22Rv1 (cell line): ENCODE data around the gene BTBD8.
"Not testable (repeated sequence)": the region's sequence is repeated elsewhere in the genome, so short reads cannot be mapped to it uniquely, and the experiment has no call there.

ENCODE experiments used
- H3K27ac ChIP-seq: fragments of 450-650 bp; 2 replicates; pipeline ENCODE4 v1.5.1; 2017
- ZFX ChIP-seq: fragments of 450-650 bp; IDR thresholded peaks from 2 replicates; pipeline ENCODE4 v1.6.1; 2017; ENCODE audit warnings: antibody characterized with exemption, borderline replicate concordance
- TF ChIP-seq, protein P1 (sequence below): fragments of 450-650 bp; IDR thresholded peaks from 2 replicates; pipeline ENCODE4 v1.5.1; 2017; ENCODE audit warnings: mild to moderate bottlenecking

Gene BTBD8

DNA sequence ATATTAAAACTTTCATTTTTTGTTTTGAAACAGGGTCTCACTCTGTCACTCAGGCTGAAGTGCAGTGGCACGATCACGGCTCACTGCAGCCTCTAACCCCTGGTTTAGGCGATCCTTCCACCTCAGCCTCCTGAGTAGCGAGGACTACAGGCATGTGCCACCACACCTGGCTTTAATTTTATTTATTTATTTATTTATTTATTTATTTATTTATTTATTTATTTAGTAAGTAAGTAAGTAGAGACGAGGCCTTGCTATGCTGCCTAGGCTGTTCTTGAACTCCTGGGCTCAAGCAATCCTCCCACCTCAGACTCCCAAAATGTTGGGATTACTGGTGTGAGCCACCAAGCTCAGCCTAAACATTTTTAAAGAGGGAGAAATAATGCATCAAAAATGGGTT, 3.8 kb upstream of the BTBD8 start:
- TF ChIP-seq, protein P1, sequence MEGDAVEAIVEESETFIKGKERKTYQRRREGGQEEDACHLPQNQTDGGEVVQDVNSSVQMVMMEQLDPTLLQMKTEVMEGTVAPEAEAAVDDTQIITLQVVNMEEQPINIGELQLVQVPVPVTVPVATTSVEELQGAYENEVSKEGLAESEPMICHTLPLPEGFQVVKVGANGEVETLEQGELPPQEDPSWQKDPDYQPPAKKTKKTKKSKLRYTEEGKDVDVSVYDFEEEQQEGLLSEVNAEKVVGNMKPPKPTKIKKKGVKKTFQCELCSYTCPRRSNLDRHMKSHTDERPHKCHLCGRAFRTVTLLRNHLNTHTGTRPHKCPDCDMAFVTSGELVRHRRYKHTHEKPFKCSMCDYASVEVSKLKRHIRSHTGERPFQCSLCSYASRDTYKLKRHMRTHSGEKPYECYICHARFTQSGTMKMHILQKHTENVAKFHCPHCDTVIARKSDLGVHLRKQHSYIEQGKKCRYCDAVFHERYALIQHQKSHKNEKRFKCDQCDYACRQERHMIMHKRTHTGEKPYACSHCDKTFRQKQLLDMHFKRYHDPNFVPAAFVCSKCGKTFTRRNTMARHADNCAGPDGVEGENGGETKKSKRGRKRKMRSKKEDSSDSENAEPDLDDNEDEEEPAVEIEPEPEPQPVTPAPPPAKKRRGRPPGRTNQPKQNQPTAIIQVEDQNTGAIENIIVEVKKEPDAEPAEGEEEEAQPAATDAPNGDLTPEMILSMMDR: no peak
- TF ChIP-seq ZFX: no peak
- no peak overlapping the region for H3K27ac ChIP-seq

DNA sequence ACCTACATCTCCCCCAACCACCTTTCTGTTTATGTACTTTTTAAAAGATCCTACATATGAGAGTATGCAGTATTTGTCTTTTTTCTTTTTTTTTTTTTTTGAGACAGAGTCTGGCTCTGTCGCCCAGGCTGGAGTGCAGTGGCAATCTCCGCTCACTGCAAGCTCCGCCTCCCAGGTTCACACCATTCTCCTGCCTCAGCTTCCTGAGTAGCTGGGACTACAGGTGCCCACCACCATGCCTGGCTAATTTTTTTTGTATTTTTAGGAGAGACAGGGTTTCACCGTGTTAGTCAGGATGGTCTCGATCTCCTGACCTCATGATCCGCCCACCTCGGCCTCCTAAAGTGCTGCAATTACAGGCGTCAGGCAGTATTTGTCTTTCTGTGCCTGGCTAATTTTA, 2.1 kb upstream of the BTBD8 start:
- H3K27ac ChIP-seq: not testable (repeated sequence)

DNA sequence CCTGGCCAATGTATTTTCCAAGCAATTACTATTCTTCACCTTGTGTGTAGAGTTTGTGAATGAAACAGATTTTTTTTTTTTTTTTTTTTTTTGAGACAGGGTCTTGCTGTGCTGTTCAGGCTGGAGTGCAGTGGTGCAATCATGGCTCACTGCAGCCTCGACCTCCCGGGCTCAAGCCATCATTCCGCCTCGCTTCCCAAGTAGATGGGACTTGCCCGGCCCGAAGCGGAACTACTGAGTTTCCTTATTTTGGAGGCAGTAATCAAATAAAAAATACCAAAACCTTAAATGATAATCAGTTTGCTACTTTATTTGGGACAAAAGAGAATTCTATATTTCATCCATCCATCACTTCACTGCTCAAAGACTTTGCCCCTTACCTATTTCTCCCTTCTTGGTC, 704 bp upstream of the BTBD8 start:
- peak overlapping the region; percentile 80 for H3K27ac ChIP-seq

DNA sequence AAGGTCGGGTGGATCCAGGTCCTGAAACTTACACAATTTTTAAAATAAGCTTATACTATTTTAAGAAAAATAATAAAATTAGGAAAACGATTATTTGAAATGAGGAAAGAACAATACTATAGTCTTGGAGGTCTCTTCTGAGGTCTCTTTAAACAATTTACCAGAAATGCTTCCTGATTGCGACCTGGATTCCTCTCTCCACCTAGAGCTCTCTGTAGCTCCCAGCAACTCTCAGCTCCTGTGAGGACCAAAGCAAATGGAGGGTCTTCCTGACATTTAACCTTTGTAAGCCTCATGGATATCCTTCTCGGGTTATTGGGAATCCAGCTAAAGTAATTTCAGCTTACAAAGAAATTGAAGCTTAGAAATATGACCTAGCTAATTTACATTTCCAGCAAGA, 886 bp downstream of the BTBD8 start:
- H3K27ac ChIP-seq: peak overlapping the region; percentile 80
- TF ChIP-seq, protein P1: no peak
- no peak for TF ChIP-seq ZFX

More for the DNA sequence above, 704 bp upstream of the BTBD8 start:
- TF ChIP-seq, protein P1: no peak
- TF ChIP-seq ZFX: no peak

DNA sequence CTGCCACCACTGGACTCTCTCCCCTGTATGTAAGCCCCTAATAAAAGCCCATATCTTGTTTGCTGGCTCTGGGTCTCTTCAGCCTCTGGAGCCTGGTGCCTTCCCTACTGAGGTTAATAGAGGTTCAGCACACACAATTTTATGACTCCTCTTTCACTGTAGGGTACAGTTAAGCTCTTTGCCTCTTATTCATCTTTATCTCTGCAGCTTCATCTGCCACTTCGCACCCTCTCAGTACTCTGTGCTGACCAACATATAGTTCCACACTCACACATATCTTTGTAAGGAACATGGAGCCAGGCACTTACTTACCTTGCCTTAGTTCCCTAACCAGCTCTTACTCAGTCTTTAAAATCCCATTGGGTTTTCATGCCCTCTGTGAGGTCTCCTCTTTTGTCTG, 4.5 kb downstream of the BTBD8 start:
- TF ChIP-seq, protein P1: no peak
- no peak for TF ChIP-seq ZFX

DNA sequence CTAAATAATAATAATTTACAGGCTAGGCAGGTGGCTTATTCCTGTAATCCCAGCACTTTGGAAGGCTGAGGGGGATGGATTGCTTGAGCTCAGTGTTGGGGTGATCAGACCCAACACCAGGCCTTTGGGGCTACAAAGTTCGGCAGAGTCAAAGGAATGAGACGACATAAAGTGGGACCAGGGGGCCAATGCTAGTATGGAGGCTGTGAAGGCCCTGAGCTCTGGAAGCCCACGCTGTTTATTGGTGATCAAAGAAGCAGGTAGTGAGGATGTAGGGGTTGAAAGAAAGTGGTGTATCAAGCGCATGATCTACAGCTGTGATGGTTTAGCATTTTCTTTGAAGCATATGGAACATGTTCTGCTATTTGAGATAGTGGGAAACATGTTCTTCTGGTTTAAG, 5.6 kb downstream of the BTBD8 start:
- TF ChIP-seq, protein P1: no peak
- TF ChIP-seq ZFX: no peak
- no peak overlapping the region for H3K27ac ChIP-seq

More for the DNA sequence above, 4.5 kb downstream of the BTBD8 start:
- H3K27ac ChIP-seq: no peak overlapping the region

DNA sequence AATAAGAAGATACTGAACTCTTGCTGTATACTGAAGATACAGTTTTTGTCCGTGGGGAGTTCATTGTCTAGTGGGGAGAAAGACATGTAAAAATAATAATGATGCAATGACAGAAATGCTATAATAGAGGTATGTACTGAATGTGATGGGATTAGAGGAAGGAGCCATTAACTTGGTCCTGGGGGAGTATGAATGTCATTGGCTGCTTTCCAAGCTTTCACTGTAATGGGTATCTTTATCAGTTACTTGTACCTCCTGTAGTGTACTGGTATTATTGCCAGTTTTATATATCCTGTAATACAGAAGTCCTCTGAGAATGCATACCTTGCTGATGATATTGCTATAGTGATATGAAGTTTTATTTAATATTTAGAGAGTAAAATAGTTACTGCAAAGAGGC, 7.4 kb downstream of the BTBD8 start:
- no peak for TF ChIP-seq ZFX
- TF ChIP-seq, protein P1: no peak
- no peak overlapping the region for H3K27ac ChIP-seq

DNA sequence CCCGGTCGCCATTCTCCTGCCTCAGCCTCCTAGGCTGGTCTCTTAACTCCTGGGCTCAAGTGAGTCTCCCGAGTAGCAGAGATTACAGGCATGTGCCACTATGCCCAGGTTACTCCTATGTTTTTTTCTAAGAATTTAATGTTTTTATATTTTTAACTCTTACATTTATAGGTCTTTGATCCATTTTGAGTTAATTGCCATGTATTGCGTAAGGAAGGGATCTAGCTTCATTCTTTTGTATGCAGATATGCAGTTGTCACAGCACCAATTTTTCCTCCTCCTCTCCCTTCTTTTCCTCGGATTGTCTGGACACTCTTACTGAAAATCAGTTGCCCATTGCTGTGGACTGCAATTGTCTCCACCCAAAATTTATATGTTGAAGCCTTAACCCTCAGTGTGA, 11.5 kb downstream of the BTBD8 start:
- TF ChIP-seq, protein P1: no peak
- TF ChIP-seq ZFX: no peak
- H3K27ac ChIP-seq: no peak overlapping the region
